CD4-positive, alpha-beta T cell (primary cell): ENCODE data around the gene CNPY3. TPM values are rescaled to one million over a fixed set of nuclear protein-coding genes. Genes with fewer than 3 reads are reported as not detected.

Experiments
- ATAC-seq: fragments of 200-7000 bp; cut with Tn5 transposase; one replicate; pipeline ENCODE4 v1.10.0; 2022; ENCODE audit warnings: mild to moderate bottlenecking; ENCODE audit not compliant: poor library complexity
- CTCF ChIA-PET: fragments of 350-600 bp; sonication (Branson Sonifier 250); formaldehyde crosslinking; loops from one replicate; lab custom pipeline; 2021; ENCODE audit warnings: antibody characterized with exemption, inconsistent platforms; lab: Charles Lee
- POLR2A ChIA-PET: fragments of 350-600 bp; sonication (Branson Sonifier 250); formaldehyde crosslinking; loops from one replicate; lab custom pipeline; 2021; ENCODE audit warnings: antibody characterized with exemption, inconsistent platforms; lab: Charles Lee
- DNase-seq, 14 experiments: peaks; one replicate each; pipeline ENCODE4 v3.0.0-alpha.2; 2013 to 2020; ENCODE audit warnings: mixed read lengths in 2 of 14
- H3K27ac ChIP-seq, 2 donors: one replicate each; pipeline versions ENCODE4 v1.5.1 to v1.7.0; 2013; ENCODE audit warnings: low read length in 2 of 2, low read depth in 1 of 2, mild to moderate bottlenecking in 1 of 2
- H3K27me3 ChIP-seq, 2 experiments: 1 replicate in 1 of 2; 2 replicates in 1 of 2; pipeline versions ENCODE4 v1.6.1 to v1.7.0; 2013; ENCODE audit warnings: low read length in 2 of 2, control low read depth in 1 of 2, mild to moderate bottlenecking in 1 of 2, moderate library complexity in 1 of 2; ENCODE audit not compliant: insufficient read depth in 2 of 2, control insufficient read depth in 1 of 2
- H3K36me3 ChIP-seq: one replicate; pipeline ENCODE4 v1.6.1; 2013; ENCODE audit warnings: low read length, control low read depth; ENCODE audit not compliant: insufficient read depth
- H3K4me1 ChIP-seq: one replicate; pipeline ENCODE4 v1.6.1; 2013; ENCODE audit warnings: low read length, control low read depth; ENCODE audit not compliant: insufficient read depth
- H3K4me3 ChIP-seq: one replicate; pipeline ENCODE4 v1.5.1; 2013; ENCODE audit warnings: mild to moderate bottlenecking, low read length, moderate library complexity
- H3K9me3 ChIP-seq, 2 experiments: 1 replicate in 1 of 2; 2 replicates in 1 of 2; pipeline versions ENCODE4 v1.6.1 to v1.7.0; 2013; ENCODE audit warnings: low read length in 2 of 2, mild to moderate bottlenecking in 2 of 2, control low read depth in 1 of 2, moderate library complexity in 1 of 2; ENCODE audit not compliant: control insufficient read depth in 1 of 2, insufficient read depth in 1 of 2
- H3K27ac Mint-ChIP-seq: one replicate; pipeline ENCODE4 v1.8.0; 2020; ENCODE audit warnings: mixed read lengths
- H3K27me3 Mint-ChIP-seq: one replicate; pipeline ENCODE4 v1.8.0; 2021; ENCODE audit warnings: mixed read lengths
- H3K36me3 Mint-ChIP-seq: one replicate; pipeline ENCODE4 v1.8.0; 2021; ENCODE audit warnings: low read depth, mixed read lengths
- H3K4me1 Mint-ChIP-seq: one replicate; pipeline ENCODE4 v1.8.0; 2021; ENCODE audit warnings: low read depth, mixed read lengths
- H3K4me3 Mint-ChIP-seq: one replicate; pipeline ENCODE4 v1.8.0; 2020; ENCODE audit warnings: mild to moderate bottlenecking, mixed read lengths
- H3K9me3 Mint-ChIP-seq: one replicate; pipeline ENCODE4 v1.8.0; 2020; ENCODE audit warnings: mixed read lengths
- CTCF ChIP-seq: fragments of 200-600 bp; IDR thresholded peaks from one replicate; pipeline ENCODE4 v1.8.0; 2022; ENCODE audit warnings: antibody characterized with exemption, mild to moderate bottlenecking
- intact Hi-C, 2 experiments: fragments of 100-400 bp; cut with DNase I in 1 of 2; cut with micrococcal nuclease in 1 of 2; formaldehyde crosslinking; loops; one replicate each; pipeline versions ENCODE4 v1.15.1 to v1.9.0; 2023 to 2025; cut with DNase I, micrococcal nuclease
- total RNA-seq, 174 experiments: library from RNA in 2 of 174; stranded (reverse) in 2 of 174; gene quantifications; one replicate each; pipeline ENCODE4 v1.2.3 and lab custom pipeline; 2021 to 2026

Gene CNPY3
- total RNA-seq, 2 experiments from 2014 or later = 41.2 to 43.8 TPM

GRCh38 chr6:42921801-42922200, 7.5 kb upstream of the CNPY3 start:
- Histone ChIP-seq H3K27me3 (no peaks in the 10 kb centered on the region), H3K27ac (no peak overlapping the region), H3K36me3 (no peaks in the 10 kb centered on the region), H3K4me3 (no peak overlapping the region), H3K4me1 (no peaks in the 10 kb centered on the region), H3K9me3 (no peaks in the 10 kb centered on the region)
- POLR2A ChIA-PET = no interaction called here
- no peak for DNase-seq
- Mint-ChIP-seq H3K36me3 (no peaks in the 10 kb centered on the region), H3K4me1 (no peaks in the 10 kb centered on the region), H3K4me3 (no peak overlapping the region), H3K27ac (no peak overlapping the region), H3K9me3 (no peaks in the 10 kb centered on the region), H3K27me3 (no peaks in the 10 kb centered on the region)
- intact Hi-C loops = no loop called here
- no peak for TF ChIP-seq CTCF
- CTCF ChIA-PET = no interaction called here
- no peak for ATAC-seq

DNA sequence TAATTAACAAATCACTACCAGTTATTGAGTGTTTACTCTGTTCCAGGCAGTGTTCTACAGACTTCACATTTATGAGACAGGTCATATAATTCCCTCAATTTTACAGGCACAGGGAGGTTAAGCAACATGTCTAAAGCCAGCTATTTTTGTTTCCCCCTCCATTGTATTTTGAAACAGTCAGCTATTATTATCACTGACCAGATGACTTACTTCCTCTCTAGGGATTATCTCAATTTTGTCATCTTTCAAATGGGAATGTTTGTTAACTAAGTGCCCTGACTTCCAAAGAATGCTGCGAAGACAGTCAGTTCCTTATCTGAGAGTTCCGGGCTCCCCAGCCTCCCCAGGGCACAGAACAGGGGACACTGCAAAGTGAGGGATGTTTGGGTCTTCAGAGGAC, 5.6 kb upstream of the CNPY3 start:
- DNase-seq = no peak
- no peaks in the 10 kb centered on the region for H3K27me3 Mint-ChIP-seq
- POLR2A ChIA-PET = no interaction called here
- no peak overlapping the region for H3K4me3 Mint-ChIP-seq
- Histone ChIP-seq H3K27ac (no peak overlapping the region), H3K9me3 (no peaks in the 10 kb centered on the region), H3K27me3 (no peaks in the 10 kb centered on the region), H3K36me3 (no peaks in the 10 kb centered on the region), H3K4me3 (no peak overlapping the region), H3K4me1 (peaks cover 8% of the 10 kb centered on the region)
- H3K4me1 Mint-ChIP-seq = peaks cover 5% of the 10 kb centered on the region
- H3K9me3 Mint-ChIP-seq = no peaks in the 10 kb centered on the region
- H3K27ac Mint-ChIP-seq = no peak overlapping the region
- no peak for ATAC-seq
- H3K36me3 Mint-ChIP-seq = peaks cover under 1% of the 10 kb centered on the region
- CTCF ChIA-PET = no interaction called here
- no peak for TF ChIP-seq CTCF
- intact Hi-C loops = no loop called here

DNA sequence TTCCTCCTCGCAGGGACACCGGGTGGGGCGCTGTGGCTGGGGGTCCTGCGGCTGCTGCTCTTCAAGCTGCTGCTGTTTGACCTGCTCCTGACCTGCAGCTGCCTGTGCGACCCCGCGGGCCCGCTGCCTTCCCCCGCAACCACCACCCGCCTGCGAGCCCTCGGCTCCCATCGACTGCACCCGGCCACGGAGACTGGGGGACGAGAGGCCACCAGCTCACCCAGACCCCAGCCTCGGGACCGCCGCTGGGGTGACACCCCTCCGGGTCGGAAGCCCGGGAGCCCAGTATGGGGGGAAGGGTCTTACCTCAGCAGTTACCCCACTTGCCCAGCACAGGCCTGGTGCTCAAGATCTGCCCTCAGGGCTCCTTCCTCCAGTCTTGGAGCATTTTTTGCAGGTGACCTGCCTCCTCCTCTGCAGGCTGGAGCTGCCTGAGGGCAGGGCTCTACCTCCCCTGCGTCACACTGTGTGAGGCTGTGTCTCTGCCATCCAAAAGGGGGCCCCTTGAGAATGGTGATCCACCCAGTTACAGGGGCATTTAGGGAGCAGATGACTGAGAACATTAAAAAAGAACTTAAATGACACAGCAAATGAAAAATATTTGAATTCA, 3.9 kb upstream of the CNPY3 start:
- Histone ChIP-seq H3K4me1 (peaks cover 17% of the 10 kb centered on the region), H3K27ac (no peak overlapping the region), H3K36me3 (no peaks in the 10 kb centered on the region), H3K27me3 (no peaks in the 10 kb centered on the region), H3K9me3 (no peaks in the 10 kb centered on the region), H3K4me3 (no peak overlapping the region)
- ATAC-seq (no peak), DNase-seq (no peak)
- H3K27me3 Mint-ChIP-seq = no peaks in the 10 kb centered on the region
- H3K9me3 Mint-ChIP-seq = no peaks in the 10 kb centered on the region
- intact Hi-C loops = loop anchor here in 1 of 2 experiments (5.0 kb wide), 1 partner anchor 592 kb away; the partner anchor contains the start of genes POLR1C and YIPF3
- no peak for TF ChIP-seq CTCF
- H3K27ac Mint-ChIP-seq = no peak overlapping the region
- CTCF ChIA-PET = interaction anchor here (1.4 kb wide), 1 partner anchor 89 kb away, joined by 3 read pairs; the partner anchor contains the start of gene KLHDC3
- POLR2A ChIA-PET = no interaction called here
- peaks cover 22% of the 10 kb centered on the region for H3K4me1 Mint-ChIP-seq
- no peak overlapping the region for H3K4me3 Mint-ChIP-seq
- H3K36me3 Mint-ChIP-seq = peaks cover 16% of the 10 kb centered on the region
